GM23248 (cell line): Measurements from ENCODE around the gene OR56B4. TPM values are rescaled to one million over a fixed set of nuclear protein-coding genes. Genes with fewer than 3 reads are reported as not detected.

Source experiments
- DNase-seq: peaks from one replicate; pipeline ENCODE4 v3.0.0-alpha.2; 2015
- H2AFZ ChIP-seq: fragments of 200-600 bp; sonication (generic); 2 replicates; pipeline ENCODE4 v1.6.1; 2016; ENCODE audit warnings: antibody characterized with exemption
- H3F3A ChIP-seq: fragments of 200-600 bp; sonication (generic); 2 replicates; pipeline ENCODE4 v1.6.1; 2016; ENCODE audit warnings: mild to moderate bottlenecking, antibody characterized with exemption, mixed run types; ENCODE audit not compliant: insufficient read depth
- H3K27ac ChIP-seq: fragments of 200-600 bp; sonication (generic); 2 replicates; pipeline ENCODE4 v1.5.1; 2016; ENCODE audit warnings: mild to moderate bottlenecking
- H3K27me3 ChIP-seq: fragments of 200-600 bp; sonication (generic); replicated peaks from 2 replicates; pipeline ENCODE4 v1.6.1; 2016; ENCODE audit warnings: mild to moderate bottlenecking; ENCODE audit not compliant: insufficient read depth
- H3K36me3 ChIP-seq: fragments of 200-600 bp; sonication (generic); 2 replicates; pipeline ENCODE4 v1.6.1; 2016; ENCODE audit warnings: low read depth, mild to moderate bottlenecking
- H3K4me1 ChIP-seq: fragments of 200-600 bp; sonication (generic); 2 replicates; pipeline ENCODE4 v1.6.1; 2016; ENCODE audit warnings: mild to moderate bottlenecking; ENCODE audit not compliant: insufficient read depth
- H3K4me2 ChIP-seq: fragments of 200-600 bp; sonication (generic); one replicate; pipeline ENCODE4 v1.6.1; 2016; ENCODE audit warnings: mild to moderate bottlenecking; ENCODE audit not compliant: unreplicated experiment
- H3K4me3 ChIP-seq: fragments of 200-600 bp; sonication (generic); 2 replicates; pipeline ENCODE4 v1.5.1; 2016; ENCODE audit warnings: mild to moderate bottlenecking
- H3K79me2 ChIP-seq: fragments of 200-600 bp; sonication (generic); 2 replicates; pipeline ENCODE4 v1.6.1; 2016; ENCODE audit warnings: mild to moderate bottlenecking; ENCODE audit not compliant: insufficient read depth
- H3K9ac ChIP-seq: fragments of 200-600 bp; sonication (generic); 2 replicates; pipeline ENCODE4 v1.6.1; 2016; ENCODE audit warnings: mild to moderate bottlenecking
- H3K9me2 ChIP-seq: fragments of 200-600 bp; sonication (generic); 2 replicates; pipeline ENCODE4 v1.6.1; 2016; ENCODE audit warnings: mixed run types, mild to moderate bottlenecking, moderate library complexity; ENCODE audit not compliant: insufficient read depth
- H3K9me3 ChIP-seq: fragments of 200-600 bp; sonication (generic); one replicate; pipeline ENCODE4 v1.6.1; 2017; ENCODE audit warnings: low read depth
- H4K20me1 ChIP-seq: fragments of 200-600 bp; sonication (generic); 2 replicates; pipeline ENCODE4 v1.6.0; 2016; ENCODE audit not compliant: insufficient read depth
- EZH2 ChIP-seq: fragments of 200-600 bp; sonication (generic); IDR thresholded peaks from 2 replicates; pipeline ENCODE4 v1.6.1; 2018; ENCODE audit warnings: antibody characterized with exemption, mild to moderate bottlenecking; ENCODE audit not compliant: insufficient read depth, poor library complexity, severe bottlenecking
- EZH2phosphoT487 ChIP-seq: fragments of 200-600 bp; sonication (generic); IDR thresholded peaks from 2 replicates; pipeline ENCODE4 v1.6.1; 2018; ENCODE audit warnings: antibody characterized with exemption, moderate library complexity, mild to moderate bottlenecking, low read depth; ENCODE audit not compliant: insufficient read depth
- WGBS, 2 experiments: methylation state at CpG; one replicate each; pipeline ENCODE4 v1.1.6; 2015 to 2017; ENCODE audit warnings: low lambda C conversion rate in 2 of 2, low coverage in 1 of 2; ENCODE audit errors: missing lambda C conversion rate in 2 of 2; 5-methylcytosine and 5-hydroxymethylcytosine counted together
- in situ Hi-C: fragments of 300-500 bp; cut with MboI; formaldehyde crosslinking; loops from 2 replicates; pipeline ENCODE4 v1.15.0; 2020
- polyA plus RNA-seq: library from polyadenylated mRNA; unstranded; fragments of >200 nt; fragmentation: Nextera tagmentation; extraction: Ambion mirVana; gene quantifications from 2 replicates; pipeline ENCODE4 v1.2.1, GENCODE V29; 2016
- total RNA-seq: library from RNA; depleted of rRNA; stranded (reverse); fragments of >200 nt; shearing (Covaris generic); gene quantifications from 2 replicates; pipeline ENCODE4 v1.2.3, GENCODE V29; 2014; rRNA removed

OR56B4 gene
- total and polyA plus RNA-seq, 2 experiments from 2014 or later = not detected

DNA sequence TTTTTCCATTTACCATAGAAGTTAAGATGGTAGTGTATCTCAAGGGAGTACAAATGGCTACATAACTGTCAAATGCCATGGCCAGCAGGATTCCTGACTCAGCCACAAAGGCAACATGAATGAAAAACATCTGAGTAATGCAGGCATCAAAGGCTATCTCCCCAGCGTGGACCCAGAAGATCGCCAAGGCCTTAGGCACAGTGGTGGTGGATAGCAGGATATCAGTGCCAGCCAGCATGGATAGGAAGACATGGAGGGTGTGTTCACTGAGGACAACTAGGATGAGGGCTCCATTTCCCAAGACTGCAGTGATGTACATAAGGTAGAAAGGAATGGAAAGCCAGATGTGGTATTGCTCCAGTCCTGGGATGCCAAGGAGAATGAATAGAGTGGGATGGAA lies 44.6 kb downstream of the OR56B4 start:
- Histone ChIP-seq H3K4me3 (no peak overlapping the region), H3K9me3 (no peaks in the 10 kb centered on the region), H2AFZ (no peak overlapping the region), H3K36me3 (no peaks in the 10 kb centered on the region), H3F3A (no peaks in the 10 kb centered on the region), H3K4me2 (no peak overlapping the region), H3K79me2 (no peaks in the 10 kb centered on the region), H4K20me1 (no peaks in the 10 kb centered on the region), H3K27me3 (no peaks in the 10 kb centered on the region), H3K27ac (no peak overlapping the region), H3K4me1 (no peaks in the 10 kb centered on the region), H3K9me2 (no peaks in the 10 kb centered on the region), H3K9ac (no peak overlapping the region)
- 41 to 47% methylated on average over 2 of the region's 2 CpGs for WGBS, 2 experiments
- DNase-seq = no peak
- TF ChIP-seq EZH2phosphoT487 (no peak), EZH2 (no peak)
- in situ Hi-C loops = no loop called here

DNA sequence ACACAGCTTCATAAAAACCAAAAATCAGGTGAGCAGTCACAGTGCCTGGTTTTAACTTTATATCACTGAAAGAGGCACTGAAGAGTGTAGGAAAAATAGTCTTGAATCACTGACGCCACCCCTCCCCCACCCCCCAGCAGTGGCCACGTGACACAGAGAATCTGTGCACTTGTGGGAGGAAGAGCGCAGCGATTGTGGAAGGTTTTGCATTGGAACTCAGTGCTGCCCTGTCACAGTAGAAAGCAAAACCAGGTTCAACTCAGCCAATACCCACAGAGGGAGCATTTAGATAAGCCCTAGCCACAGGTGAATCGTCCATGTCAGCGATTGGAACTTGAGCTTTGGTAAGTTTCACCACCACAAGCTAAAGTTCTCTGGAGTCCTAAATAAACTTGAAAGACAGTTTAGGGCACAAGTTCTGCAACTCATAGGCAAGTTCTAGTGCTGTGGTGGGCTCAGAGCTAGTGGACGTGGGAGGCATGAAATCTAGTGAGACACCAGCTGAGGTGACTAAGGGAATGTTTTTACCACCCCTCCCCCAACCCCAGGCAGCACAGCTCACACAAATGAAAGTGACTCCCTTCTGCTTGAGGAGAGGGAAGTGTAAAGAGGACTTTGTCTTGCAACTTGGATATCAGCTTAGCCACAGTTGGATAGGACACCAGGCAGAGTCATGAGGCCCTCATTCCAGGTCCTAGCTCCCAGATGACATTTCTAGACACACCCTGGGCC lies 49.3 kb downstream of the OR56B4 start:
- H2AFZ ChIP-seq = no peak overlapping the region
- no peaks in the 10 kb centered on the region for H4K20me1 ChIP-seq
- no peak overlapping the region for H3K27ac ChIP-seq
- H3K4me3 ChIP-seq = no peak overlapping the region
- TF ChIP-seq EZH2 = no peak
- no peak for TF ChIP-seq EZH2phosphoT487
- no peaks in the 10 kb centered on the region for H3K9me2 ChIP-seq
- no peaks in the 10 kb centered on the region for H3K27me3 ChIP-seq
- H3K4me1 ChIP-seq = no peaks in the 10 kb centered on the region
- H3K4me2 ChIP-seq = no peak overlapping the region
- peak; percentile 12 for DNase-seq
- WGBS, 2 experiments = 55 to 57% methylated on average over 7 of the region's 7 CpGs
- H3K36me3 ChIP-seq = no peaks in the 10 kb centered on the region
- no peaks in the 10 kb centered on the region for H3K9me3 ChIP-seq
- H3K79me2 ChIP-seq = no peaks in the 10 kb centered on the region
- in situ Hi-C loops = no loop called here
- no peaks in the 10 kb centered on the region for H3F3A ChIP-seq
- H3K9ac ChIP-seq = no peak overlapping the region

Other genes starting within 250 kb of the OR56B4 start
- not detected in 2 replicates for gene OR52E8, start 250.0 kb upstream of the OR56B4 start, total RNA-seq
- not detected in 2 replicates for gene OR52E8, start 250.0 kb upstream of the OR56B4 start, polyA plus RNA-seq
- gene OR52E4, start 227.1 kb upstream of the OR56B4 start, total RNA-seq = not detected in 2 replicates
- not detected in 2 replicates for gene OR52E4, start 227.1 kb upstream of the OR56B4 start, polyA plus RNA-seq
- gene OR52E5, start 214.5 kb upstream of the OR56B4 start, total RNA-seq = not detected in 2 replicates
- not detected in 2 replicates for gene OR52E5, start 214.5 kb upstream of the OR56B4 start, polyA plus RNA-seq
- gene OR56A3, start 165.4 kb upstream of the OR56B4 start, total RNA-seq = not detected in 2 replicates
- not detected in 2 replicates for gene OR56A3, start 165.4 kb upstream of the OR56B4 start, polyA plus RNA-seq
- gene OR56A5, start 139.2 kb upstream of the OR56B4 start, total RNA-seq = not detected in 2 replicates
- not detected in 2 replicates for gene OR56A5, start 139.2 kb upstream of the OR56B4 start, polyA plus RNA-seq
- gene OR52L1, start 120.7 kb upstream of the OR56B4 start, total RNA-seq = not detected in 2 replicates
- not detected in 2 replicates for gene OR52L1, start 120.7 kb upstream of the OR56B4 start, polyA plus RNA-seq
- not detected in 2 replicates for gene OR56A4, start 100.7 kb upstream of the OR56B4 start, total RNA-seq
- gene OR56A4, start 100.7 kb upstream of the OR56B4 start, polyA plus RNA-seq = not detected in 2 replicates
- gene OR56A1, start 76.9 kb upstream of the OR56B4 start, total RNA-seq = not detected in 2 replicates
- gene OR56A1, start 76.9 kb upstream of the OR56B4 start, polyA plus RNA-seq = not detected in 2 replicates
- not detected in 2 replicates for gene OR52B2, start 62.6 kb downstream of the OR56B4 start, total RNA-seq
- not detected in 2 replicates for gene OR52B2, start 62.6 kb downstream of the OR56B4 start, polyA plus RNA-seq
- gene OR52W1, start 91.5 kb downstream of the OR56B4 start, total RNA-seq = not detected in 2 replicates
- gene OR52W1, start 91.5 kb downstream of the OR56B4 start, polyA plus RNA-seq = not detected in 2 replicates
- gene C11orf42, start 97.9 kb downstream of the OR56B4 start, total RNA-seq = not detected in 2 replicates
- gene C11orf42, start 97.9 kb downstream of the OR56B4 start, polyA plus RNA-seq = 0.16 TPM in 1 of 2 replicates, not detected in the other
- gene FHIP1B, start 127.0 kb downstream of the OR56B4 start, total RNA-seq = 14.7 and 25.4 TPM in 2 replicates
- gene FHIP1B, start 127.0 kb downstream of the OR56B4 start, polyA plus RNA-seq = 9.2 and 10.9 TPM in 2 replicates
- gene CNGA4, start 131.4 kb downstream of the OR56B4 start, total RNA-seq = not detected in 2 replicates
- not detected in 2 replicates for gene CNGA4, start 131.4 kb downstream of the OR56B4 start, polyA plus RNA-seq
- not detected in 2 replicates for gene CCKBR, start 152.2 kb downstream of the OR56B4 start, total RNA-seq
- not detected in 2 replicates for gene CCKBR, start 152.2 kb downstream of the OR56B4 start, polyA plus RNA-seq
- gene CAVIN3, start 212.8 kb downstream of the OR56B4 start, total RNA-seq = 392 and 456 TPM in 2 replicates
- 290 and 301 TPM in 2 replicates for gene CAVIN3, start 212.8 kb downstream of the OR56B4 start, polyA plus RNA-seq